Non-pigmented ciliary epithelial cell (primary cell): ENCODE measurements around the gene CASR.

ENCODE experiments used
- DNase-seq: peaks from one replicate; pipeline ENCODE4 v3.0.0-alpha.2; 2010; ENCODE audit warnings: low read depth

The CASR gene

DNA sequence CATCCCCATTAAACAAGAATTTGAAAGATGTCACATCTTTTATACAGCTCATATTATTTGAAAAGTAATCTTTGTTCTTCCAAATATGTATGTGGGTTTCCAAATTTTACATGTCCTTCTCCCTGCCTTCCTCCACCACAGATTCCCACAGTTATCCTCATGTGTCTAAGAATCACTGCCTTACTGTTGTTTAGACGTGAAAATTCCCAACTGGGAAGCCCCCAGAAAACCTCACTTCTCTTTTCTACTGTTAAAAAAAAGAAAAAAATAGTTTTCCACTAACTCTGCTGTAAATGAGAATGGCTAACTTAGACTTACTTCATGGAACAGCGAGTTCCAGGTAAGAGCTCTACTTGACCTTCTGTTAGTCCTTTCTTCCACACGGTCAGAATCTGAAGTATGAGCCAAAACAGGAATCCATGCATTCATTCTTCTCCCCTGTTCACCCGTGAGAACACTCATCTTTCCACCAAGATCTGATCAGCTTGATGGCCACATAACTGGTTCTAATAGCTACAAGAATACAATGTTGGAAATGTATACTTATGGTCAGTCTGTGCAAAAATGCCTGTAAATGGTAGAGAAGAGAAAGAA is 123.7 kb downstream of the CASR start:
- DNase-seq: no peak

GRCh38 chr3:122307976-122308375 is 124.5 kb downstream of the CASR start:
- no peak for DNase-seq

DNA sequence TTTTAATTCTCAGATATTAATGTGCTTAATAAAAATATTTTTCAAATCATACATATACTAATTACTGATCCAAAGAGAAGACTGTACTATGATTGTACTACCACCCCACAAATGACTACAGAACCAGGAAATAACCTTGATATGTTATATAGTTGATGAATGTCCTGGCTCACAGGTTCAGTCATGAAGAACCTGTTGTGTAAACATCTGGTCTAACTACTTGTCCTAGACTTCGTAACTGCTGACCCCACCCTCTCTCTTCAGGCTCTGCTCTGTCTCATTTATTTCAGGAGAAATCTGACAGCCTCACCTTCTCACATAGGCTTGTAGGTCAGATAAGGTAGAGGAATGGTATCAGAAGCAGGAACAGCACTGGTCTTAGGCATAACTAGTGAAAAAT is 126.9 kb downstream of the CASR start:
- no peak for DNase-seq

- DNase-seq: no peak
Measured at GRCh38 chr3:122312826-122313225, 129.4 kb downstream of the CASR start.

GRCh38 chr3:122313281-122313680 is 129.8 kb downstream of the CASR start:
- no peak for DNase-seq

DNA sequence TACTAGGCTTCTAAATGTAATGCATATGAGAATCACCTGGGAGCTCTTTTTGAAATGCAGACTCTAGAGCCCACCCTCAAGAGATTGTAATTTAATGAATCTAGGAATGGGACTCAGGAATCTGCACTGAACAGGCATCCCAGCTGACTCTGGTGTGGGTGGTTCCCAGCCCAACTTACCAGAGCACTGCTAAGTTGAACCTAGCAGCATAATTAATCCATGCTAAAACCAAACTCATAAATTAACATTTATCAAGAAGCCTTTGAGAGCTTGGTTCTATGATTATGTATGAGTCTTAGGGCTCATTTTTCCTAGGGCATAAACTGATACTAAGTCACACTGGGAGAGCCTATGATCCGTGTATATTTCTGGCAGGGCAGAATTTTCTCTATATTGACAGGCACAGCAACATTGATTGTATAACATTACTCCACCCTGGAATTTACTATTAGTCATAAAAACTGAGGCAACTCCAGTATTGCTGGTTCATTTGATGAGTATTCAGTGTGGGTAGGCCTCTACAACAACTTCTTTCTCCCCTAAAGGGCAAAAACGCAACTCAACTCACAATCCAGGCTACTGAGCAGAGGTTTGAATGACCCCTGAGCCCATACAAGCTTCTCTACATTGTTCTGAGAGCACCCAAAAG is 130.9 kb downstream of the CASR start:
- no peak for DNase-seq

- no peak for DNase-seq
Measured at GRCh38 chr3:122315619-122316018, 132.2 kb downstream of the CASR start.

- no peak for DNase-seq
Measured at GRCh38 chr3:122316368-122316767, 132.9 kb downstream of the CASR start.

DNA sequence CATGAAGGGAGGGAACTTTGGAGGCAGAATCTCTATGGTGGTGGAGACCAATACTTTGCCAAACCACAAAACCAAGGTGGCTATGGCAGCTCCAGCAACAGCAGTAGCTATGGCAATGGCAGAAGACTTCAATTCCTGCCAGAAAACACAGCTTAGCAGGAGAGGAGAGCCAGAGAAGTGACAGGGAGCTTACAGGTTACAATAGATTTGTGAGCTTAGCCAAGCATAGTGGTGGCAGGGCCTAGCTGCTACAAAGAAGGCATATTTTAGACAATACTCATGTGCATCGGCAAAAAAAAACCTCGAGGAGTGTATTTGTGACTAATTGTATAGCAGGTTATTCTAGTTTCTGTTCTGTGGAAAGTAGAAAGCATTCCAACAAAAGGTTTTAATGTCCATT is 135.2 kb downstream of the CASR start:
- no peak for DNase-seq

DNA sequence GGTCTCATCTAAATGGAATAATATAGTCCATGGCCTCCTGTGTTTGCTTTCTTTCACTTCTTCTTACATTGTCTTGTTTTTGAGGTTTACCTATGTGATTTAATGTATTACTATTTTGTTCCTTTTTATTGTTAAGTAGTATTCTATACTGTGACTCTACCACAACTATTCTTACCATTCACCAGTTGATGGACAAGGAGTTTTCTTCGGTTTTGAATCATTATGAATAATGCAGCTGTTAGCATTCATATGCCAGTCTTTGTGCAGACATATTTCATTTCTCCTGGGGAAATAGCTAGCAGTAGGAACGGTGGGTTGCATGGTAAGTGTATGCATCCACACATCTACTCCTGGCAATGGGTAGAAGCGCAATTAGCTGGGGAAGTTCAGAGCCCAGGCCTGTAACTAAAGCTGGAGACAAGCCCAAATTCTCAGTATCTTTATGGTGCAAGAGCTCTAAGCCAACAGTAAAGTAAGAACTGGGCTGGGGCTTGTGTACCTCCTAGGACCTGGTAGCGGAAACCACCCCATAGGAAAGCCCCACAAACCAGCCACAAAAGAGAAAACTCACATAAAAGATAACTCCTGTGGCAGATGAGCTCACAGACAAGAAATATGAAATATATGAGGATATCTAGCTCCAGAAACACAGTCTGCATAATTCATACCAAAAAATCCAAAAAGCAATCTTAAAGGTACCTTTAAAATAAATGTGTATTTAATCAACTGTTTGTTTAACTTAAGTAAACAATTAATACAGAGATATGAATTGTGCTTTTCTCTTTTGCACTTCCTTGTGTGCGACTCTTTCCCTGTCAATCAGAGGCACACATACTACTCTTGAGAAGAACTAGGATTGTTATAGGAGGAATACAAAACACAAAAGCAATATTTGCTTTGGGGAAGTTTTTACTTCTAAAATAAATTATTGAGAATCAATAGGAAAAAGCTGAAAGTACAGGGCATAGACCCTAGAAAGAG is 138.9 kb downstream of the CASR start:
- no peak for DNase-seq

DNA sequence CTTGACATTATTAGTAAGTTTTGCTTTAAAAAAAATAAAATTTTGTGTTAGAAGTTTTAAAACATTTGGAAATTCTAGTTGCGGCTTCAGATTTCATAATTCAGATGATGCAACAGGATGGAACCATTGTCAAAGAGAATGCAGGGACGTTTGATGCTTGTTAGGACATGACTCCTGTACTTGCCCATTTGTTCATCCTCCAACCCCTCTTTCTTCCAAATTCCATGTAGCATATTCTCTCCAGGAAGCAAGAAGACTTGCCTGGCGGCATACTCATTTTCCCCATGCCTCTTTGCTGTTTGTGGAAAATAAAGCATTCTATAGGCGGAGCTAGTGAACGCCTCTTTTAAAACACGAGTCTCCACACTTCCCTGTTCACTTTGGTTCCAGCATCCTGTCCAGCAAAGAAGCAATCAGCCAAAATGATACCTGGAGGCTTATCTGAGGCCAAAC is 141.4 kb downstream of the CASR start, which contains the start of gene CSTA:
Gene CSTA (plus strand): TSS at position 378 of the 453 bp plus-strand sequence. CDS start 45 bp downstream, at position 423.
- DNase-seq: no peak

DNA sequence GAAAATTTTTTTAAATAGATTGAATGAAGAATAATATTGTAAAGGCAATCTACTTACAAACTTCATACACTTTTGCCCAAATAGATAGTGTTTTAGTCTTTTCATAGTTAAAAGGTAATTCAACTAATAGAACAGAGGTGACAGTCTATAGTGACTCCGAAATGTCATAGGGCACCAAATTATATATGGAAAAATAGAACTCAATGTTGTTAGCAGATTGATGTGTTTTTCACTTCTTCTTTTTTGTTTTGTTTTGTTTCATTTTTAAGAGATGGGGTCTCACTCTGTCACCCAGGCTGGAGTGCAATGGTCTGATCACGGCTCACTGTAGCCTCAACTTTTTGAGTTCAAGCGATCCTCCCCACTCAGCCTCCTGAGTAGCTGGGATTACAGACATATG is 142.3 kb downstream of the CASR start:
- no peak for DNase-seq

GRCh38 chr3:122331886-122332285 is 148.4 kb downstream of the CASR start:
- DNase-seq: no peak

GRCh38 chr3:122332551-122332950 is 149.1 kb downstream of the CASR start:
- DNase-seq: no peak
